Hepatocyte (in vitro differentiated cells): ENCODE results near the gene HCN3. TPM values are rescaled to one million over a fixed set of nuclear protein-coding genes. Genes with fewer than 3 reads are reported as not detected.
"Not testable (repeated sequence)": the region's sequence is repeated elsewhere in the genome, so short reads cannot be mapped to it uniquely, and the experiment has no call there.

Experiments
- DNase-seq: peaks from one replicate; pipeline ENCODE4 v3.0.0-alpha.2; 2016; ENCODE audit warnings: low spot score
- H2AFZ ChIP-seq: fragments of 200-600 bp; sonication (generic); 2 replicates; pipeline ENCODE4 v1.6.0; 2016; ENCODE audit warnings: antibody characterized with exemption, mild to moderate bottlenecking
- H3K27ac ChIP-seq: fragments of 200-600 bp; sonication (generic); 2 replicates; pipeline ENCODE4 v1.5.1; 2016; ENCODE audit warnings: mild to moderate bottlenecking
- H3K27me3 ChIP-seq: fragments of 200-600 bp; sonication (generic); 2 replicates; pipeline ENCODE4 v1.6.1; 2016
- H3K36me3 ChIP-seq: fragments of 200-600 bp; sonication (generic); replicated peaks from 2 replicates; pipeline ENCODE4 v1.5.1; 2016; ENCODE audit warnings: low read depth; ENCODE audit not compliant: insufficient read depth
- H3K4me1 ChIP-seq: fragments of 200-600 bp; sonication (generic); 2 replicates; pipeline ENCODE4 v1.5.1; 2016; ENCODE audit warnings: mild to moderate bottlenecking, moderate library complexity; ENCODE audit not compliant: insufficient read depth
- H3K4me2 ChIP-seq: fragments of 200-600 bp; sonication (generic); 2 replicates; pipeline ENCODE4 v1.6.0; 2016
- H3K4me3 ChIP-seq: fragments of 200-600 bp; sonication (generic); 2 replicates; pipeline ENCODE4 v1.5.1; 2016; ENCODE audit warnings: mild to moderate bottlenecking
- H3K79me2 ChIP-seq: fragments of 200-600 bp; sonication (generic); 2 replicates; pipeline ENCODE4 v1.6.0; 2017; ENCODE audit warnings: mild to moderate bottlenecking
- H3K9me2 ChIP-seq: fragments of 200-600 bp; sonication (generic); replicated peaks from 2 replicates; pipeline ENCODE4 v1.6.0; 2017; ENCODE audit warnings: mild to moderate bottlenecking; ENCODE audit not compliant: insufficient read depth
- H3K9me3 ChIP-seq: fragments of 200-600 bp; sonication (generic); 2 replicates; pipeline ENCODE4 v1.5.1; 2016; ENCODE audit warnings: low read depth, mild to moderate bottlenecking
- H4K20me1 ChIP-seq: fragments of 200-600 bp; sonication (generic); 2 replicates; pipeline ENCODE4 v1.6.0; 2016; ENCODE audit warnings: mild to moderate bottlenecking; ENCODE audit not compliant: insufficient read depth, poor library complexity, severe bottlenecking
- EZH2 ChIP-seq: fragments of 200-600 bp; sonication (generic); IDR thresholded peaks from 2 replicates; pipeline ENCODE4 v1.6.1; 2016; ENCODE audit warnings: antibody characterized with exemption, mild to moderate bottlenecking, borderline replicate concordance
- EZH2phosphoT487 ChIP-seq: fragments of 200-600 bp; sonication (generic); IDR thresholded peaks from one replicate; pipeline ENCODE4 v1.6.1; 2018; ENCODE audit warnings: antibody characterized with exemption, mild to moderate bottlenecking, low read depth, moderate library complexity; ENCODE audit not compliant: unreplicated experiment, severe bottlenecking
- WGBS: methylation state at CpG from one replicate; pipeline ENCODE4 v1.1.6; 2016; ENCODE audit warnings: low lambda C conversion rate; ENCODE audit errors: missing lambda C conversion rate; 5-methylcytosine and 5-hydroxymethylcytosine counted together
- polyA plus RNA-seq: library from polyadenylated mRNA; unstranded; fragments of >200 nt; fragmentation: Nextera tagmentation; extraction: Ambion mirVana; gene quantifications from 2 replicates; pipeline ENCODE4 v1.2.1, GENCODE V29; 2016
- total RNA-seq: library from RNA; depleted of rRNA; stranded (reverse); fragments of >200 nt; gene quantifications from 2 replicates; pipeline ENCODE4 v1.2.3, GENCODE V29; 2014
- TF ChIP-seq, protein P1 (sequence below): fragments of 200-600 bp; sonication (generic); IDR thresholded peaks from 2 replicates; pipeline ENCODE4 v1.5.1; 2016; ENCODE audit warnings: antibody characterized with exemption, mild to moderate bottlenecking; ENCODE audit not compliant: poor library complexity

The HCN3 gene
- total and polyA plus RNA-seq, 2 experiments from 2014 or later, result 4.3 to 5.6 TPM

DNA sequence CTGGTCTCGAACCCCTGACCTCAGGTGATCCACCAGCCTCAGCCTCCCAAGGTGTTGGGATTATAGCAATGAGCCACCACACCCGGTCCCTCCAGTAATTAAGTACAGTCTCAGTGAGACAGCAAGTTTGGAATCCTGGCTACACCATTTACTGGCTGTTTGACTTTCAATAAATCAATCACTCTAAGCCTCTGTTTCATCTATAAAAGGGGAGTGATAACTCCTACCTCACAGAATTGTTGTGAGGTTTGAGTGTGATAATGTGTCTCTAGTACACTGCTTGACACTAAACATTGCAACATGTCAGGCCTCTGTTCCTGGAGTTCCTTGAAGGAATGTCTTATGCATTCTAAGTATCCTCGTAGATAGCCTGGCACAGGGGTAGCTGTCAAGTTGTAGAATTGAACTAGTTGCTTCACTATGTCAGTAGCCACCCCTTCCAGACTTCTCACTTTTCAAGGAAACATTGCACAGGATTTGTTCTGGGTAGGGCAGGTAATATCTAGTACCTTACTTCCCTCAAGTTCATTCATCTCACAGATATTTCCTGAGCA, 34.4 kb upstream of the HCN3 start:
- Histone ChIP-seq H3K27ac (peak overlapping the region; percentile 75), H3K9me3 (no peaks in the 10 kb centered on the region), H2AFZ (no peak overlapping the region), H3K4me3 (no peak overlapping the region), H3K4me2 (peak overlapping the region; percentile 84), H3K36me3 (no peaks in the 10 kb centered on the region), H4K20me1 (no peaks in the 10 kb centered on the region), H3K9me2 (no peaks in the 10 kb centered on the region), H3K4me1 (peaks cover 15% of the 10 kb centered on the region), H3K27me3 (no peaks in the 10 kb centered on the region), H3K79me2 (peaks cover 11% of the 10 kb centered on the region)
- TF ChIP-seq EZH2 (no peak), EZH2phosphoT487 (no peak)
- TF ChIP-seq, protein P1, sequence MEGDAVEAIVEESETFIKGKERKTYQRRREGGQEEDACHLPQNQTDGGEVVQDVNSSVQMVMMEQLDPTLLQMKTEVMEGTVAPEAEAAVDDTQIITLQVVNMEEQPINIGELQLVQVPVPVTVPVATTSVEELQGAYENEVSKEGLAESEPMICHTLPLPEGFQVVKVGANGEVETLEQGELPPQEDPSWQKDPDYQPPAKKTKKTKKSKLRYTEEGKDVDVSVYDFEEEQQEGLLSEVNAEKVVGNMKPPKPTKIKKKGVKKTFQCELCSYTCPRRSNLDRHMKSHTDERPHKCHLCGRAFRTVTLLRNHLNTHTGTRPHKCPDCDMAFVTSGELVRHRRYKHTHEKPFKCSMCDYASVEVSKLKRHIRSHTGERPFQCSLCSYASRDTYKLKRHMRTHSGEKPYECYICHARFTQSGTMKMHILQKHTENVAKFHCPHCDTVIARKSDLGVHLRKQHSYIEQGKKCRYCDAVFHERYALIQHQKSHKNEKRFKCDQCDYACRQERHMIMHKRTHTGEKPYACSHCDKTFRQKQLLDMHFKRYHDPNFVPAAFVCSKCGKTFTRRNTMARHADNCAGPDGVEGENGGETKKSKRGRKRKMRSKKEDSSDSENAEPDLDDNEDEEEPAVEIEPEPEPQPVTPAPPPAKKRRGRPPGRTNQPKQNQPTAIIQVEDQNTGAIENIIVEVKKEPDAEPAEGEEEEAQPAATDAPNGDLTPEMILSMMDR, result no peak
- WGBS, result 38% methylated on average over 3 of the region's 3 CpGs
- no peak for DNase-seq

GRCh38 chr1:155244368-155245162, 32.7 kb upstream of the HCN3 start:
- Histone ChIP-seq H3K36me3 (no peaks in the 10 kb centered on the region), H3K4me3 (peak overlapping the region; percentile 26), H3K9me2 (no peaks in the 10 kb centered on the region), H3K27ac (peak overlapping the region; percentile 75), H4K20me1 (no peaks in the 10 kb centered on the region), H3K27me3 (no peaks in the 10 kb centered on the region), H3K9me3 (no peaks in the 10 kb centered on the region), H2AFZ (peak overlapping the region; percentile 80), H3K4me2 (peak overlapping the region; percentile 84), H3K79me2 (peaks cover 11% of the 10 kb centered on the region), H3K4me1 (peaks cover 15% of the 10 kb centered on the region)
- WGBS, result 1% methylated on average over 51 of the region's 53 CpGs
- peak; percentile 98 for DNase-seq
- TF ChIP-seq, protein P1, result peak; percentile 63
- TF ChIP-seq EZH2, result no peak

DNA sequence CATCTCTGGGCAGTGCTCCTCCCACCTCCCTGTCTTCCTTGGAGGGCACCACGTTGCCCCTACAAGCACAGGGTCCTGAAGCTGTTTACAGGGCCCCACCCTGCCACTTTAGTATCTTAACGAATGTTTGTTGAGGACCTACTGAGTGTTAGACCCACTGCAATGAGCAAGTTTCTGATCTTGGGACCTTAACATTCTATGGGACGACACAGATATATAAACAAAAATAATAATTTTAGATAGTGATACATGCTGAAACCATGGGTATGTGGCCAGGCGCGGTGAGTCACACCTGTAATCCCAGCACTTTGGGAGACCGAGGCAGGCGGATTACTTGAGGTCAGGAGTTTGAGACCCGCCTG, 32.1 kb upstream of the HCN3 start:
- TF ChIP-seq EZH2phosphoT487 (no peak), EZH2 (no peak)
- TF ChIP-seq, protein P1, result no peak
- 66% methylated on average over 8 of the region's 8 CpGs for WGBS
- H2AFZ ChIP-seq, result peak overlapping the region; percentile 80
- no peaks in the 10 kb centered on the region for H3K27me3 ChIP-seq
- no peaks in the 10 kb centered on the region for H3K9me2 ChIP-seq
- peaks cover 15% of the 10 kb centered on the region for H3K4me1 ChIP-seq
- H4K20me1 ChIP-seq, result no peaks in the 10 kb centered on the region
- peak overlapping the region; percentile 74 for H3K27ac ChIP-seq
- no peak for DNase-seq
- no peaks in the 10 kb centered on the region for H3K9me3 ChIP-seq
- H3K36me3 ChIP-seq, result no peaks in the 10 kb centered on the region
- peak overlapping the region; percentile 21 for H3K4me3 ChIP-seq
- peak overlapping the region; percentile 84 for H3K4me2 ChIP-seq
- peaks cover 11% of the 10 kb centered on the region for H3K79me2 ChIP-seq

- 100% methylated on average over 3 of the region's 3 CpGs for WGBS
- H3K36me3 ChIP-seq, H3K27me3 ChIP-seq, H3K4me3 ChIP-seq, DNase-seq, H3K4me2 ChIP-seq, H3K27ac ChIP-seq, H2AFZ ChIP-seq, H3K9me3 ChIP-seq, H3K9me2 ChIP-seq, H4K20me1 ChIP-seq: not testable (repeated sequence)
- Histone ChIP-seq H3K79me2 (peaks cover 13% of the 10 kb centered on the region), H3K4me1 (peaks cover 20% of the 10 kb centered on the region)
Observed at GRCh38 chr1:155246796-155247195, 30.5 kb upstream of the HCN3 start.
